C4-2B (cell line): ENCODE measurements around the gene PAQR5.

Experiments
- ZFX ChIP-seq: fragments of 450-650 bp; IDR thresholded peaks from 2 replicates; pipeline ENCODE4 v1.6.1; 2017
- TF ChIP-seq, protein P1 (sequence below): fragments of 450-650 bp; conservative IDR thresholded peaks from 2 replicates; pipeline ENCODE4 v1.5.1; 2017; ENCODE audit warnings: mild to moderate bottlenecking

DNA sequence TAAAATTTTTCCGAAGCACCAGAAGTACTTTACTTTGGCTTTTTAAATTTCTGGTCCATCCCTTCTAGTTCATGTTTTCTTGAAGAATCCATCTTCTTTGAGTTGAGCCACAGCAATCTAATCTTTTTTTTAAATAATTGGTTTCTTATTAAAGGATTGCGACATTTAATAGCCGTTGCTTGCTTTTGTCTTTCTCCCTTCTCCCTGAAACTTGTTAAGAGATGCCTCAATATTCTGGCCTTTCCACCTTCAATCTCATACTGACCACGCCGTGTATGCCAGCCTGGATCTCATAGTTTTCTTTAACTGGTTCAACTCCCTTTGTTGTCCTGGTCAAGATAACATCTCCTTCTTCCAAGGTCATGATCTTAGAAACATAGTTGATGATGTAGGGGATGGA is 135.5 kb downstream of the PAQR5 start:
- TF ChIP-seq, protein P1, sequence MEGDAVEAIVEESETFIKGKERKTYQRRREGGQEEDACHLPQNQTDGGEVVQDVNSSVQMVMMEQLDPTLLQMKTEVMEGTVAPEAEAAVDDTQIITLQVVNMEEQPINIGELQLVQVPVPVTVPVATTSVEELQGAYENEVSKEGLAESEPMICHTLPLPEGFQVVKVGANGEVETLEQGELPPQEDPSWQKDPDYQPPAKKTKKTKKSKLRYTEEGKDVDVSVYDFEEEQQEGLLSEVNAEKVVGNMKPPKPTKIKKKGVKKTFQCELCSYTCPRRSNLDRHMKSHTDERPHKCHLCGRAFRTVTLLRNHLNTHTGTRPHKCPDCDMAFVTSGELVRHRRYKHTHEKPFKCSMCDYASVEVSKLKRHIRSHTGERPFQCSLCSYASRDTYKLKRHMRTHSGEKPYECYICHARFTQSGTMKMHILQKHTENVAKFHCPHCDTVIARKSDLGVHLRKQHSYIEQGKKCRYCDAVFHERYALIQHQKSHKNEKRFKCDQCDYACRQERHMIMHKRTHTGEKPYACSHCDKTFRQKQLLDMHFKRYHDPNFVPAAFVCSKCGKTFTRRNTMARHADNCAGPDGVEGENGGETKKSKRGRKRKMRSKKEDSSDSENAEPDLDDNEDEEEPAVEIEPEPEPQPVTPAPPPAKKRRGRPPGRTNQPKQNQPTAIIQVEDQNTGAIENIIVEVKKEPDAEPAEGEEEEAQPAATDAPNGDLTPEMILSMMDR = no peak
- TF ChIP-seq ZFX = no peak
